Effector CD8-positive, alpha-beta T cell (primary cell): ENCODE measurements around the gene RGS19.

Experiments used
- DNase-seq: peaks from one replicate; lab custom pipeline; 2025; lab: John Stamatoyannopoulos, UW

The RGS19 gene

GRCh38 chr20:64048402-64049044 lies 30.8 kb downstream of the RGS19 start:
- DNase-seq, result no peak

GRCh38 chr20:64047968-64048401 lies 31.3 kb downstream of the RGS19 start:
- DNase-seq, result no peak

GRCh38 chr20:64047046-64047389 lies 32.3 kb downstream of the RGS19 start:
- DNase-seq, result no peak

GRCh38 chr20:64045346-64046011 lies 33.8 kb downstream of the RGS19 start:
- DNase-seq, result no peak

GRCh38 chr20:64044484-64045247 lies 34.7 kb downstream of the RGS19 start:
- no peak for DNase-seq

GRCh38 chr20:64043768-64044167 lies 35.5 kb downstream of the RGS19 start:
- DNase-seq, result no peak

- DNase-seq, result no peak
Measured at GRCh38 chr20:64042054-64042781, 37.1 kb downstream of the RGS19 start.

GRCh38 chr20:64041781-64042053 lies 37.6 kb downstream of the RGS19 start:
- DNase-seq, result no peak

GRCh38 chr20:64041040-64041780 lies 38.1 kb downstream of the RGS19 start:
- no peak for DNase-seq

GRCh38 chr20:64040231-64041039 lies 38.9 kb downstream of the RGS19 start:
- no peak for DNase-seq

- DNase-seq, result no peak
Measured at GRCh38 chr20:64039293-64040160, 39.8 kb downstream of the RGS19 start.

- DNase-seq, result peak; percentile 60
Measured at GRCh38 chr20:64038565-64039292, 40.6 kb downstream of the RGS19 start.

- DNase-seq, result no peak
Measured at GRCh38 chr20:64038224-64038564, 41.1 kb downstream of the RGS19 start.

GRCh38 chr20:64037498-64038213 lies 41.7 kb downstream of the RGS19 start:
- no peak for DNase-seq

- no peak for DNase-seq
Measured at GRCh38 chr20:64037199-64037497, 42.2 kb downstream of the RGS19 start.

GRCh38 chr20:64036346-64037198 lies 42.7 kb downstream of the RGS19 start:
- no peak for DNase-seq

GRCh38 chr20:64035933-64036345 lies 43.4 kb downstream of the RGS19 start, which contains the start of gene C20orf204:
Gene C20orf204, plus strand, starts transcription at chr20:64036182. Its CDS starts 142 bp downstream, at chr20:64036324.
- no peak for DNase-seq
